ENCODE measurements around the gene CSNK2A1.
"Not testable (repeated sequence)": the region's sequence is repeated elsewhere in the genome, so short reads cannot be mapped to it uniquely, and the experiment has no call there.

The CSNK2A1 gene

DNA sequence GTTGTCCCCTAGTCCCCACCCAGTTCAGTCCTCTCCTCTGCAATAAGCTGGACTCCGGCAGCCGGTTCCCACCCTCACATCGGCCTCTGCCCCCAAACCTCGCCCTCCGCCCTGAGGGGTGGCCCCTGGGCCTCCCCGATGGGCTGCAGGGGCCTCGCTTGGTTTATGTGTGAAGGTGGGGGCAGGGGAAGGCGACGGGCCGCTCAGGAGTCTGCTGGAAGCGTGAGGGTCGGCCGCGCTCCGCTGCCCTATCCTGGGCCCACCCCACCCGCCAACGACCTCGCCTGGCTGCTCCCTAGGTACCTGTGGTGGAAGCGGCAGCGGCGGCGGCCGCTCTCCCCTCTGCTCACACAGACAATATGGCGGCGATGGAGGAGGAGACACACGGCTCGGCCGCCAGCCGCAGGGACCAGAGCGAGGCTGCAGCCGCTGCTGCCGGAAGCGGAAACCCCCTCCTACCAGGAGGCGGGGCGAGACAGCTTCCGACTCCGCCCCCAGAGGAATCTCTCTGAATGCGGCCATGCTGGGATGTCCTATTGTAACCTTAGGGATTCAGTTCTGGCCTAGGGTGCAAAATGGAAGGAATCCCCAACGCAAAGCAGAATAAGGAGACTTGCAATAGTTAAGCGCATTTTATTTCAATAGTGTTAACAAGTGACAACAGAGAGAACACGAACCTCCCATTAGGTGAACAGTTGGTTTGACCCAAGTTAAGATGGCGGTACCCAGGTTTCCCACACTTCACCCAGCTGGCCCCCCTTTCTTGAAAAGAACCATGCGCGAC lies at the start of gene CSNK2A1:
CSNK2A1 (minus strand) TSS at position 422 of the 784 bp plus-strand sequence. CDS start 35,239 bp downstream, outside the sequence.
- DNase-seq = peak; percentile 99

- no peak for DNase-seq
Observed at GRCh38 chr20:592506-592905, 48.9 kb upstream of the CSNK2A1 start.

GRCh38 chr20:591941-592340 lies 48.4 kb upstream of the CSNK2A1 start:
- DNase-seq = no peak

DNA sequence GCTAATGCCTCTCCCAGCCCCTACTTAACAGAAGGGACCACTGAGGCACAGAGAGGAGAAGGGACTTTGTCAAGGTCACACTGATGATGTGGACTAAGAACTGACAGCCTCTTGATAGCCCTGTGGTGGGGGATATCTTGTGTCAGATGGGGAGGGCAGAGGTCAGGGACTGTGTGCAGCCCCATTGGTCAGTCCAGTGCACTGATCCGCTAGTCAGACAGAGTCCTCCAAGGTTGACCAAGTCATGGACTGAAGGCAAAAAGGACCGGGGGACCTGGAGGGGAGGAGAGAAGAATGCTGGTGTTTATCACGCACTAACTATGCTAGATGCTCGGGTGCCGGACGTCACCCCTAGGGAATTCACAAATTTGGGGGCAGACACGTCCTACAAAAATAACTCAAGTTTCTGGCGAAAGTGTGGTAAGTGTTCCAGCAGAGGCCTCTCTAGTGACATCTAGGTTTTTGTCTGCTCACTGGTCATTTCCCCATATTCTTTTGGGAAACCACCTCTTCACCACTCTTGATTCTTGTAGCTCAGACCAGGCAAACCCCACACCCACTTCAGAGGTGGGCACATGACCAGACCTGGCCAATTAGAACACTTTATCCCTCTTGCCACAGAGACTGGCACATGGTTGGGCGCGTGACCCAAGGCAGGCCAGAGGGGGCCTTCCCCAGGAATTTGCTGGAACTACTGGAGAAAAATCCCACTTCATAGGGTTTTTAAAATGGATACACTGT lies 45.5 kb upstream of the CSNK2A1 start:
- DNase-seq = no peak

DNA sequence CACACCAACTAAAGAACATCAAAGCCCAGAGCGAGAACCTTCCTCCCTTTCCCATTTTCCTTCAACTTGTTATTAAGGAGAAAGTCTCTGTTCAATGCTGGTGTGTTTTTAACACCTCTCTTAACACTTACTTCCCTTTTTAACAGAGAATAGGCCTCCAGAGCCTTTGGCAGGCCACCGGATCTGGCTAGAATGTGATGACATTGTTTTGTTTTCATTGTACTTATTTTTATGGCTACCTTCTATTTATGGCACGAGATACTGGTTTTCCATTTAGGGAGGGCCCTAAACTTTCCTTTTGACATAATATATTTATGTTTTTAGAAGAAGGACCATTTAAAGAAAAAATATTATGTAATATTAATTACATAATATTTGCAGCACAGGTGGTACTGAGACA lies 44.9 kb upstream of the CSNK2A1 start:
- DNase-seq = no peak

DNA sequence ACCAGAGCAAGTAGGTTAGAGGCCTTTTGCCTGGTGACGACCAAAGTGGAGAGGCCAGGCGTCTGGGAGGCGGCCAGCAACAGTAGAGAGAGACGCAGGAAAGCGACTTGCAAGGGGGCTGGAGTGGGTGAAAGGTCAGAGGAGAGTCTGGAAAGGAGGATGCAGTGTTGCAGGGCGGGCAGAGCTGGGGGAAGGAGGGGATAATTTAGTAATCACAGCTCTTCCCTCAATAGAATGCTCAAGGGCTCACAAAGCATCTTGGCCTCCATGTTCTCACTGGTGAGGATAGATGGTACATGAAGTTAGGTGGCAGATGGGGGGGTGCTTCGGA lies 41.3 kb upstream of the CSNK2A1 start:
- DNase-seq = no peak

DNA sequence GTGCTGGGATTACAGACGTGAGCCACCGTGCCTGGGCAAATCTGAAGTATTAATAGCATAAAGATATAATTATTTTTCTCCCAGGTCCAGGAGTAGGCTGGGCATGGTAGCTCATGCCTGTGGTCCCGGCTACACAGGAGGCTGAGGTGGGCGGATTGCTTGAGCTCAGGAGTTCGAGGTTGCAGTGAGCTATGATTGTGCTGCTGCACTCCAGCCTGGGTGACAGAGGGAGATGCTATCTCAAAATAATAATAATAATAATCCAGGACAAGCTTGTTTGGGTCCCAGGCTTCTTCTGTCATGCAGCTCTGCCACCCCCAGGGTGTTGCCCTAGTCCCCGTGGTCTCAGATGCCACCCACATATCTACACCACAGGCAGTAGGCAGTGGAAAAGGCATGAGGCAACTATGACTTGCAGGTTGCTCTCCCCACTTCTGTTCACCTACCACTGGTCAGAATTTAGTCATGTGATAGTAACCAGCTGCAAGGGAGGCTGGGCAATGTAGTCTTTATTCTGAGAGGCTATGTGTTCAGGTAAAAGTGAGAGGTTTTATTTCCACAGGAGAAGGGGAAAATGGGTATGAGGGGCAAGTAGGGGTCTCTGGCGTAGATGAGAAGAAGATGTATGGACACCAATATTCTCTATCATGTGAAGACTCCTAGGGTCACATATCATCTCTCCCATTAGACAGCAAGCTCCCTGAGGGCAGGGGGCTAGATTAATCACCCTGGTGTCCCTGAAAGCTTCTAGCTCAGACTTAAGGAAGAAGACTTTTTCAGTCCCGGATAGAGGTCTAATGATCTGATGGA lies 40.8 kb upstream of the CSNK2A1 start:
- DNase-seq = peak; percentile 33

GRCh38 chr20:582204-582603 lies 38.6 kb upstream of the CSNK2A1 start:
- DNase-seq = no peak

- not testable (repeated sequence) for DNase-seq
Observed at GRCh38 chr20:578940-579690, 35.5 kb upstream of the CSNK2A1 start.

- peak; percentile 95 for DNase-seq
Observed at GRCh38 chr20:577167-577791, 33.7 kb upstream of the CSNK2A1 start.

- peak; percentile 29 for DNase-seq
Observed at GRCh38 chr20:576156-576555, 32.6 kb upstream of the CSNK2A1 start.

GRCh38 chr20:575230-575629 lies 31.6 kb upstream of the CSNK2A1 start:
- DNase-seq = no peak

GRCh38 chr20:574297-574942 lies 30.8 kb upstream of the CSNK2A1 start:
- DNase-seq = peak; percentile 97

- DNase-seq = peak; percentile 96
Observed at GRCh38 chr20:573414-574296, 30.1 kb upstream of the CSNK2A1 start.

GRCh38 chr20:572727-573126 lies 29.1 kb upstream of the CSNK2A1 start:
- peak; percentile 34 for DNase-seq

DNA sequence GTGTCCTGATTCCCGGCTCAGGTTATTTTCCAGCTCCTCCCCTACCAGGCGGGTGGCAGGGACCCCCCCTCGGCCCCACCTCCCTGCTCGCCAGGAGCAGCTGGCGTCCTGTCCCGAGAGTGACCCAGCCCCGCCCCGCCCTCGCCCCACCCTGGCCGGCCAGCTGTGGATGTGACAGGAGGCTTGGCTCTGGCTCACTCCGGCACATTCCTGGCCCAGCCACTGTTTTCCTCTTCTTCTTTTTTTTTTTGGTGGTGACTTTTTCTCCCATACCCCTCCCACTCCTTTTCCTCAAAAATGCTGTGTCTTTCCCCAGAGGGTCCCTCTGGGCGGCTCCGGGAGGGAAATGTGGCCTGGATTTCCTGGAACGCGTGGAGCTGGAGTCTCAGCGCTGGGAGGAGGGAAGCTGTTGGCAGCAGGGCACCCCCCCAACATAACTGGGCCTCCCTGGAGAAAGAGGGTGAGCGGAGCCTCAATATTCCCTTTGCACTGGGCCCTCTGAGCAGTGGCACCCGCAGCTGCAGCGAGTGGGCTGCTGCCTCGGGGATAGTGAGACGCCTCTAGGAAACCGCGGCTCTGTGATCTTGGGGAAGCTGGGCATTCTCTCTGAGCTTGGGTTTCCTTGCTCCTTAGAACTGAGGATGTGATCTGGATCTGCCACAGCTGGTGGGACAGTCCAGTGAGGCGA lies 28.3 kb upstream of the CSNK2A1 start:
- peak; percentile 90 for DNase-seq

DNA sequence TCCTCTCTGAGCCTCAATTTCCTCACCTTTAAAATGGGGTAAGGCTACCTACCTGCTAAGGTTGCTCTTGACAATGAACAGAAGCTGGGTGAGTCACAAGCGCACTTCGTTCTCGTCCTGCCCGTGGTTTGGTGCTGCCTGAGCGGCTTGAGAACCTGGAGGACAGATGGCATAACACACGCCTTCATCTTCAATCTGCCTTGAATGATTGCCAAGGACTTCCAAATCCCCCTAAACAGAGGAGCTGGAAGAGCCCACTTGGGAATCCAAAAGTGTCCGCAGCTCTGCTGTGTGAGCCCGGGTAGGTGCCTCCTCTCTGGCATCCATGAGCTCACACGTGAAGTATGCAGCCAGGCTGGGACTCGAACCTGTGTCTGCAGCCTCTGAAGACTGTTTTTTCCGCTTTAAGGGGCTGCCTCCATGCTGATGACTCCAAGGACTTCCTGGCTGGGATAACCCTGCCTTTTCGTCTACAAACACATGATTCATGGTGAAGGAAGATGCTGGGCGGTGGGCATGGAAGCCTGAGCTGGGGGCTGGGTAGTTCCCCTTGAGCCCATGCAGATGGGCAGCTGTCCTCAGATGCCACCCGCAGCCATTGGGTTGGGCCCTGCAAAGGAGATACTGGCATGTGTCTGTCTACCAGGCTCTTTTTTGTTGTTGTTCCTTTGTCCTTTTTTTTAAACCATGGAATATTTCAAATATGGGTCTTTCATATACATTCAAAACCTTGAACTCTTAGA lies 25.3 kb upstream of the CSNK2A1 start:
- peak; percentile 99 for DNase-seq

DNA sequence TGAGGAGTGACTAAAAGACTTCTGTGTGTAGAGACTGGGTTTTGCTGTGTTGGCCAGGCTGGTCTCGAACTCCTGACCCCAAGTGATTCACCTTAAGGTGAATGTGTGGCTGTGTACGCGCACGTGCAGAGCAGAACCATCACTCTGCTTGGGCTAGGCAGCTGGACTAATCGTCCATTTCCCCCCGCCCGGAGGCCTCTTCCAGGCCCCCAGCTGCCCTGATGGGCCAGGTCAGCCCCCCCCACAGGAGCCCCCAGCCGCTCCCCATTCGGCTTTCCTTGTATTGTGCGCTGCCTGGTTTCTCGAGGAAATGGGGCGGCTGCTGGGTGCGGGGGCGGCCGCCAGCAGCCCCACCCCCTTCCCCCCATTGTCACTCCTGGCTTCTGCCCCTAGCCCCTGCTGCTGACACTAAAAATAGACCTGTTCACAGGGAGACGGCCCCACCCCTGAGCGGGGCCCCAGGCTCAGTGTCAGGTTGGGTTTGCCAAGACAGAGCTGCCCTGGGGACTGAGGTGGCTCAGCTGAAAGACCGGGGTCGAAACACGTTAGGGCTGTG lies 24.6 kb upstream of the CSNK2A1 start:
- DNase-seq = peak; percentile 31

DNA sequence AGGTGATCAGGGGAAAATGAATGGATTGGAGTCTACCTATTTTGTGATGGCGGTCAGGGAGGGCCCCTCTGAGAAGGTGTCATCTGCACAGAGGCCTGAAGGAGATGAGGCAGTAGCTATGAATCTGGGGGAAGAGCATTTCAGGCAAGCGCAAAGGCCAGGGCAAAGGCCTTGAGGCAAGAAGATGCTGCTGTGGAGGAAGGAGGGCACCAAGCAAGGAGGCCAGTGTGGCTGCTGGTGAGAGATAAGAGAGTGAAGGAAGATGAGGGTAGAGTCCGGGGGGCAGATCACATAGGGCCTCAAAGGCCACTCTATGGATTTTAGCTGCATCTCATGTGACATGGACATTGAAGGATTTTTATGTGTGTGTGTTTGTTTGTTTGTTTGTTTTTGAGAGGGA lies 20.6 kb upstream of the CSNK2A1 start:
- DNase-seq = no peak
